Spleen (tissue), 11 donors: Measurements from ENCODE around the gene OTUD4. TPM values are rescaled to one million over a fixed set of nuclear protein-coding genes. Genes with fewer than 3 reads are reported as not detected.

Experiments
- DNase-seq: peaks from one replicate; pipeline ENCODE4 v3.0.0-alpha.2; 2020
- H3K27ac ChIP-seq, 8 donors: fragments of 200-600 bp; sonication (generic) in 7 of 8; 1 replicate in 4 of 8; 2 replicates in 4 of 8; pipeline versions ENCODE4 v1.5.0 to v1.8.0; 2016 to 2021; ENCODE audit warnings: inconsistent platforms in 4 of 8, mild to moderate bottlenecking in 4 of 8, moderate library complexity in 1 of 8
- H3K27me3 ChIP-seq, 7 donors: fragments of 200-600 bp; sonication (generic) in 6 of 7; replicated peaks in 1 of 7; 1 replicate in 4 of 7; 2 replicates in 3 of 7; pipeline versions ENCODE4 v1.5.0 to v1.8.0; 2016 to 2021; ENCODE audit warnings: inconsistent platforms in 3 of 7, mild to moderate bottlenecking in 1 of 7
- H3K36me3 ChIP-seq, 6 donors: fragments of 200-600 bp; sonication (generic) in 5 of 6; 1 replicate in 4 of 6; 2 replicates in 2 of 6; pipeline versions ENCODE4 v1.5.0 to v1.8.0; 2016 to 2021; ENCODE audit warnings: inconsistent platforms in 2 of 6
- H3K4me1 ChIP-seq, 6 donors: fragments of 200-600 bp; sonication (generic) in 5 of 6; 1 replicate in 3 of 6; 2 replicates in 3 of 6; pipeline versions ENCODE4 v1.5.0 to v1.8.0; 2016 to 2021; ENCODE audit warnings: inconsistent platforms in 3 of 6
- H3K4me3 ChIP-seq, 8 donors: fragments of 200-600 bp; sonication (generic) in 7 of 8; 1 replicate in 4 of 8; 2 replicates in 4 of 8; pipeline versions ENCODE4 v1.5.0 to v1.8.0; 2016 to 2021; ENCODE audit warnings: inconsistent platforms in 4 of 8, mild to moderate bottlenecking in 4 of 8, moderate library complexity in 2 of 8
- H3K9me3 ChIP-seq, 8 donors: fragments of 200-600 bp; sonication (generic) in 7 of 8; 1 replicate in 4 of 8; 2 replicates in 4 of 8; pipeline versions ENCODE4 v1.5.0 to v1.8.0; 2016 to 2021; ENCODE audit warnings: inconsistent platforms in 4 of 8
- CTCF ChIP-seq, 11 experiments: fragments of 200-600 bp in 7 of 11; fragments of 450-650 bp in 4 of 11; sonication (generic) in 4 of 11; IDR thresholded peaks in 8 of 11; conservative IDR thresholded peaks in 3 of 11; 1 replicate in 7 of 11; 2 replicates in 4 of 11; pipeline versions ENCODE4 v1.4.0 to v1.8.0; 2016 to 2021; ENCODE audit warnings: antibody characterized with exemption in 11 of 11, inconsistent platforms in 4 of 11, mild to moderate bottlenecking in 1 of 11
- POLR2A ChIP-seq, 3 donors: fragments of 450-650 bp; IDR thresholded peaks; one replicate each; pipeline ENCODE4 v1.5.1; 2017; ENCODE audit warnings: antibody characterized with exemption in 3 of 3, mild to moderate bottlenecking in 1 of 3
- POLR2AphosphoS5 ChIP-seq, 3 donors: sonication (generic); formaldehyde crosslinking; IDR thresholded peaks; one replicate each; pipeline ENCODE4 v1.5.1; 2017; ENCODE audit warnings: antibody characterized with exemption in 3 of 3
- whole genome bisulfite sequencing, 5 donors: extraction: QIAGEN DNeasy Blood & Tissue Kit in 3 of 5; methylation state at CpG; one replicate each; pipeline versions ENCODE4 v1.1.5 to v1.1.7; 2013 to 2018; 5-methylcytosine and 5-hydroxymethylcytosine counted together
- intact Hi-C: fragments of 100-400 bp; cut with DNase I; formaldehyde crosslinking; loops from one replicate; pipeline ENCODE4 v1.15.0; 2023; ENCODE audit warnings: low total_unique reads
- polyA plus RNA-seq, 3 donors: library from polyadenylated mRNA; stranded (reverse); fragments of 200-250 nt; gene quantifications; one replicate each; pipeline ENCODE4 v1.2.1, GENCODE V29; 2013
- total RNA-seq, 7 donors: library from RNA; depleted of rRNA in 3 of 7; stranded (reverse); fragments of >200 nt in 3 of 7; fragmentation: NEBNext Ultra II Directional in 4 of 7; extraction: Animal tissue kit (Norgen Biotek cat#: 25700) in 4 of 7; gene quantifications; one replicate each; pipeline versions ENCODE4 v1.1.0 to v1.2.1, GENCODE V29; 2016 to 2021
- donor health status: healthy with polysubstance abuse.
- donor health status: DM: no; HTN: no; CAD: no; lungs with moderate emphysema.
- donor health status: DM: no; HTN: no; CAD: no.
- donor health status: Bipolar disorder and iron deficiency.
- donor health status: healthy.
- donor health status: DM: no; HTN: no; CAD: no.
- donor health status: DM: yes; HTN: yes; CAD: no.

The OTUD4 gene
- total and polyA plus RNA-seq, 10 donors, result 8.1 to 53.0 (median 44.1) TPM

DNA sequence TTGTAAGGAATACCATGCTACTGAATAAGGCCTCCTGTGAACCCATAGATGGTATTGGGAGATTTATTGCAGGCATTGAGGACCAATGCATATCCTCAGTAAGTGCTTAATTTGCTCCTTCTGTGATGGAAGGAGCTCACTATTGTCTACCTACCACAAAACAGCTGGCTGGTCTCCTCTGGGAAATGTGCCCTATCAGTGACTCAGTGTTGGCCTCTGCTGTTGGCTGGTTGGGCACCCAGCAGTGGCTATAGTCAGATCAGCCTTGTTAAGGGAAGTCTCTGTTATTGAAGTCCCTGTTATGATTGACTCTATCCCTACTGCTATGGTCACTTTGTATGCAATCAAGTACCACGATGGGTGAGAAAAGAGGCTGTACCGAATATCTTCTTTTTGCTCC lies 27.5 kb upstream of the OTUD4 start:
- no peaks in the 10 kb centered on the region for H3K9me3 ChIP-seq
- H3K27ac ChIP-seq, result no peak overlapping the region
- no peaks in the 10 kb centered on the region for H3K36me3 ChIP-seq
- no peaks in the 10 kb centered on the region for H3K4me1 ChIP-seq
- 92 to 98% (median 96%) methylated on average over 2 of the region's 2 CpGs for WGBS, 5 donors
- no peak overlapping the region for H3K4me3 ChIP-seq
- no peaks in the 10 kb centered on the region for H3K27me3 ChIP-seq
- no peak for DNase-seq
- intact Hi-C loops, result no loop called here
- TF ChIP-seq POLR2A (IDR thresholded peaks at IDR 0.05), result no peak
- no peak for TF ChIP-seq CTCF (IDR thresholded peaks at IDR 0.05 in 8 of 11, conservative IDR thresholded peaks at IDR 0.05 in 3 of 11)
- TF ChIP-seq POLR2AphosphoS5 (IDR thresholded peaks at IDR 0.05), result no peak

GRCh38 chr4:145203410-145203809 lies 23.0 kb upstream of the OTUD4 start:
- H3K4me1 ChIP-seq, result no peaks in the 10 kb centered on the region
- no peaks in the 10 kb centered on the region for H3K27me3 ChIP-seq
- H3K4me3 ChIP-seq, result no peak overlapping the region
- DNase-seq, result no peak
- no peaks in the 10 kb centered on the region for H3K9me3 ChIP-seq
- no peak for TF ChIP-seq POLR2AphosphoS5 (IDR thresholded peaks at IDR 0.05)
- TF ChIP-seq POLR2A (IDR thresholded peaks at IDR 0.05), result no peak
- TF ChIP-seq CTCF (IDR thresholded peaks at IDR 0.05 in 8 of 11, conservative IDR thresholded peaks at IDR 0.05 in 3 of 11), result no peak
- no peaks in the 10 kb centered on the region for H3K36me3 ChIP-seq
- H3K27ac ChIP-seq, result no peak overlapping the region
- intact Hi-C loops, result no loop called here
- WGBS, 5 donors, result 91 to 96% (median 93%) methylated on average over 9 of the region's 9 CpGs

DNA sequence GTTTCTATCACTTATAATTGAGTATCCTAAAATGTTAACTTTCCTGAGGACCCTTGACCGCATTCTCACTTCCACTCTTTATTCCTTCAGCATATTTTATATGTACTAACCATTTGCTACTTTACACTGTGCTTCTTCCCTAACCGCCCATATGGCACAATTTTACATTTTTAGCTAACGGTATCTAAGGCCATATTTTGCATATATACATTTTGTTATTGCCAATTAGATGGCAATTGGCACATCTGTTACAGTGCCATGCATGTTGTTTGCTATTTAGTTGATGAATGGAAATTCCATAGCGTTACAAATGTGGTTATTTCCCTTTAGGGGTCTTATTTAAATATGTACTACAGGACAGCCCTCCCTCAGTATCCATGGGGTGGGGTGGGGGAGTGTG lies 20.0 kb upstream of the OTUD4 start:
- H3K9me3 ChIP-seq, result no peaks in the 10 kb centered on the region
- no peaks in the 10 kb centered on the region for H3K36me3 ChIP-seq
- H3K27me3 ChIP-seq, result no peaks in the 10 kb centered on the region
- H3K27ac ChIP-seq, result no peak overlapping the region
- 88 to 94% (median 91%) methylated on average over 4 of the region's 4 CpGs for WGBS, 5 donors
- intact Hi-C loops, result no loop called here
- H3K4me1 ChIP-seq, result peaks cover 0 to under 1% (median 0%) of the 10 kb centered on the region in 6 donors
- DNase-seq, result no peak
- TF ChIP-seq POLR2AphosphoS5 (IDR thresholded peaks at IDR 0.05), result no peak
- no peak for TF ChIP-seq POLR2A (IDR thresholded peaks at IDR 0.05)
- TF ChIP-seq CTCF (IDR thresholded peaks at IDR 0.05 in 8 of 11, conservative IDR thresholded peaks at IDR 0.05 in 3 of 11), result no peak
- H3K4me3 ChIP-seq, result no peak overlapping the region

DNA sequence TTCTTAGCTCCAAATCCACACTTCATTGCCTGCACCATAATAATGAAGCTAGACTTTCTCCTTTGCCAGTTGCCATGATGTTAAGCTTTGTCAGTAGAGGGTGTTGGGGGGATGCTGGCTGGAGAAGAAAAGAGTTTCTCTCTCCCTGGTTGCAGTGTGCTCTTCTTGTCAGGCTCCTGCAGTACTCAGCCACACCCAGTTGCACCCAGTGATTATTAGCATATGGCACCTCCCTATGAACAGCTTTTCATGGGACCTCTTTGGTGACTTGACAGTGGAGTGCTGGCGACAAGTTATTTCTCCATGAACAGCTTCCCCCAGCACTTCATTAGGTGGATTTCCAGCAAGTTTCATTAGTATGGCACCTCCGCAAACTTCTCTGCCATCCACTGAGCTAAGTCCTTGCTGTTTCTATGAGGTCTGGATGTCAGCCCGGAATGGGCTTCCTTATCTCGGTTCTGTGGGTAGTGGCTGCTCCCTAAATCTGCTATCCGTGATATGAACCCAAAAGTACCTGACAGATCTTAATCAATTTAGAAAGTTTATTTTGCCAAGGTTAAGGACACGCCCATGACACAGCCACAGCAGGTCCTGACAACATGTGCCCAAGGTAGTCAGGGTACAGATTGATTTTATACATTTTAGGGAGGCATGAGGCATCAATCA lies 18.8 kb upstream of the OTUD4 start:
- Histone ChIP-seq H3K36me3 (no peaks in the 10 kb centered on the region), H3K4me3 (no peak overlapping the region), H3K27ac (no peak overlapping the region), H3K27me3 (no peaks in the 10 kb centered on the region), H3K9me3 (no peaks in the 10 kb centered on the region), H3K4me1 (peaks cover 0 to 9% (median 0%) of the 10 kb centered on the region in 6 donors)
- WGBS, 5 donors, result 84 to 91% (median 87%) methylated on average over 6 of the region's 6 CpGs
- TF ChIP-seq POLR2AphosphoS5 (IDR thresholded peaks at IDR 0.05) (no peak), CTCF (IDR thresholded peaks at IDR 0.05 in 8 of 11, conservative IDR thresholded peaks at IDR 0.05 in 3 of 11) (no peak), POLR2A (IDR thresholded peaks at IDR 0.05) (no peak)
- intact Hi-C loops, result no loop called here
- no peak for DNase-seq
